HepG2 (cell line): ENCODE measurements around the gene BCL6B. TPM values are rescaled to one million over a fixed set of nuclear protein-coding genes. Genes with fewer than 3 reads are reported as not detected.

Experiments used
- ARID2 ChIP-seq: sonication (generic); formaldehyde crosslinking; IDR thresholded peaks from 2 replicates; pipeline ENCODE4 v1.8.1; 2022; ENCODE audit warnings: mild to moderate bottlenecking, missing genetic modification reagents, borderline replicate concordance
- ARNT2 ChIP-seq: sonication (generic); formaldehyde crosslinking; IDR thresholded peaks from 2 replicates; pipeline ENCODE4 v1.8.0; 2022; ENCODE audit warnings: mild to moderate bottlenecking, low read depth, missing genetic modification reagents, moderate library complexity
- CREM ChIP-seq, 2 experiments: sonication (generic) in 1 of 2; formaldehyde crosslinking in 1 of 2; IDR thresholded peaks; 2 replicates each; pipeline versions ENCODE4 v1.4.0 to v1.6.1; 2016 to 2020; ENCODE audit warnings: antibody characterized with exemption in 1 of 2, mild to moderate bottlenecking in 1 of 2, missing genetic modification reagents in 1 of 2
- EEA1 ChIP-seq: sonication (generic); formaldehyde crosslinking; IDR thresholded peaks from 2 replicates; pipeline ENCODE4 v1.5.1; 2020; ENCODE audit warnings: mild to moderate bottlenecking, missing genetic modification reagents, borderline replicate concordance
- ELK4 ChIP-seq: sonication (generic); formaldehyde crosslinking; IDR thresholded peaks from 2 replicates; pipeline ENCODE4 v1.9.0; 2021; ENCODE audit warnings: missing genetic modification reagents, borderline replicate concordance
- GABPA ChIP-seq, 2 experiments: IDR thresholded peaks; 2 replicates each; pipeline ENCODE4 v1.6.1; 2011 to 2016; ENCODE audit warnings: low read depth in 2 of 2, low read length in 1 of 2, missing biosample characterization in 1 of 2, missing genetic modification characterization in 1 of 2
- GATAD1 ChIP-seq: IDR thresholded peaks from 2 replicates; pipeline ENCODE4 v1.6.1; 2016; ENCODE audit warnings: missing genetic modification reagents, missing compliant biosample characterization
- HOXA3 ChIP-seq: sonication (generic); formaldehyde crosslinking; IDR thresholded peaks from 2 replicates; pipeline ENCODE4 v1.5.0; 2020; ENCODE audit warnings: missing genetic modification reagents
- IRX3 ChIP-seq: sonication (generic); formaldehyde crosslinking; IDR thresholded peaks from 2 replicates; pipeline ENCODE4 v1.8.1; 2023; ENCODE audit warnings: mild to moderate bottlenecking, low read depth, missing genetic modification reagents, borderline replicate concordance
- POLR2AphosphoS2 ChIP-seq: IDR thresholded peaks from 2 replicates; pipeline ENCODE4 v1.6.1; 2011; ENCODE audit warnings: low read depth, low read length, improper control_type of control experiment
- PRDM10 ChIP-seq: sonication (generic); formaldehyde crosslinking; IDR thresholded peaks from 2 replicates; pipeline ENCODE4 v1.4.0; 2020; ENCODE audit warnings: low read depth, missing genetic modification reagents
- SCMH1 ChIP-seq: sonication (generic); formaldehyde crosslinking; IDR thresholded peaks from 2 replicates; pipeline ENCODE4 v1.9.0; 2021; ENCODE audit warnings: missing genetic modification reagents, mild to moderate bottlenecking, borderline replicate concordance
- SMARCC2 ChIP-seq: fragments of 450-650 bp; IDR thresholded peaks from 2 replicates; pipeline ENCODE4 v1.6.1; 2017; ENCODE audit warnings: antibody characterized with exemption, mild to moderate bottlenecking
- THAP11 ChIP-seq: IDR thresholded peaks from 2 replicates; pipeline ENCODE4 v1.6.1; 2016; ENCODE audit warnings: missing biosample characterization, missing genetic modification reagents
- XBP1 ChIP-seq: sonication (generic); formaldehyde crosslinking; IDR thresholded peaks from 2 replicates; pipeline ENCODE4 v1.5.0; 2020; ENCODE audit warnings: missing genetic modification reagents
- ZC3H4 ChIP-seq: sonication (generic); formaldehyde crosslinking; IDR thresholded peaks from 2 replicates; pipeline ENCODE4 v1.4.0; 2020; ENCODE audit warnings: missing genetic modification reagents, borderline replicate concordance
- ZFX ChIP-seq: sonication (generic); formaldehyde crosslinking; IDR thresholded peaks from 2 replicates; pipeline ENCODE4 v1.4.0; 2020; ENCODE audit warnings: mild to moderate bottlenecking, low read depth, missing genetic modification reagents, moderate library complexity
- ZMAT3 ChIP-seq: sonication (generic); formaldehyde crosslinking; conservative IDR thresholded peaks from 2 replicates; pipeline ENCODE4 v1.7.0; 2021; ENCODE audit warnings: missing genetic modification reagents
- ZNF12 ChIP-seq: sonication (generic); formaldehyde crosslinking; IDR thresholded peaks from 2 replicates; pipeline ENCODE4 v1.5.0; 2020; ENCODE audit warnings: missing genetic modification reagents
- ZNF143 ChIP-seq: sonication (generic); formaldehyde crosslinking; IDR thresholded peaks from 2 replicates; pipeline ENCODE4 v1.4.0; 2020; ENCODE audit warnings: missing genetic modification reagents
- ZNF563 ChIP-seq: sonication (generic); formaldehyde crosslinking; IDR thresholded peaks from 2 replicates; pipeline ENCODE4 v1.8.0; 2022; ENCODE audit warnings: mild to moderate bottlenecking, moderate library complexity, missing genetic modification reagents
- ZNF678 ChIP-seq: sonication (generic); formaldehyde crosslinking; IDR thresholded peaks from 2 replicates; pipeline ENCODE4 v1.4.0; 2020; ENCODE audit warnings: mild to moderate bottlenecking, missing genetic modification reagents
- ZNF724P ChIP-seq: sonication (generic); formaldehyde crosslinking; IDR thresholded peaks from 2 replicates; pipeline ENCODE4 v1.8.0; 2022; ENCODE audit warnings: missing genetic modification reagents, borderline replicate concordance
- ZNF850 ChIP-seq: sonication (generic); formaldehyde crosslinking; conservative IDR thresholded peaks from 2 replicates; pipeline ENCODE4 v1.9.0; 2021; ENCODE audit warnings: mild to moderate bottlenecking, missing genetic modification reagents
- ZNF879 ChIP-seq: sonication (generic); formaldehyde crosslinking; IDR thresholded peaks from 2 replicates; pipeline ENCODE4 v1.8.1; 2023; ENCODE audit warnings: missing genetic modification reagents
- polyA plus RNA-seq, 8 experiments: library from polyadenylated mRNA; depleted of rRNA in 3 of 8; stranded (reverse) in 7 of 8; unstranded in 1 of 8; fragments of >200 nt; fragmentation: Illumina TruSeq in 4 of 8; extraction: Trizol in 4 of 8; gene quantifications; 2 replicates each; pipeline versions ENCODE4 v1.2.1 to v1.2.3, GENCODE V29; 2011 to 2016; ENCODE audit warnings: low read depth in 4 of 8, missing spikeins in 1 of 8, mixed read lengths in 1 of 8; ENCODE audit not compliant: insufficient read depth in 1 of 8
- total RNA-seq, 5 experiments: library from RNA; depleted of rRNA; stranded (reverse); fragments of >200 nt; fragmentation: Illumina TruSeq; extraction: Trizol; gene quantifications; 2 replicates each; pipeline ENCODE4 v1.2.3, GENCODE V29; 2016; ENCODE audit warnings: low read depth in 1 of 5
- TF ChIP-seq, protein P1 (sequence below): sonication (generic); formaldehyde crosslinking; IDR thresholded peaks from 2 replicates; pipeline ENCODE4 v1.5.0; 2020; ENCODE audit warnings: missing genetic modification reagents

BCL6B gene
- total and polyA plus RNA-seq, 2 of the 13 experiments (the other 11 are each of a cell fraction or from before 2014, with no cell fraction given), result not detected

DNA sequence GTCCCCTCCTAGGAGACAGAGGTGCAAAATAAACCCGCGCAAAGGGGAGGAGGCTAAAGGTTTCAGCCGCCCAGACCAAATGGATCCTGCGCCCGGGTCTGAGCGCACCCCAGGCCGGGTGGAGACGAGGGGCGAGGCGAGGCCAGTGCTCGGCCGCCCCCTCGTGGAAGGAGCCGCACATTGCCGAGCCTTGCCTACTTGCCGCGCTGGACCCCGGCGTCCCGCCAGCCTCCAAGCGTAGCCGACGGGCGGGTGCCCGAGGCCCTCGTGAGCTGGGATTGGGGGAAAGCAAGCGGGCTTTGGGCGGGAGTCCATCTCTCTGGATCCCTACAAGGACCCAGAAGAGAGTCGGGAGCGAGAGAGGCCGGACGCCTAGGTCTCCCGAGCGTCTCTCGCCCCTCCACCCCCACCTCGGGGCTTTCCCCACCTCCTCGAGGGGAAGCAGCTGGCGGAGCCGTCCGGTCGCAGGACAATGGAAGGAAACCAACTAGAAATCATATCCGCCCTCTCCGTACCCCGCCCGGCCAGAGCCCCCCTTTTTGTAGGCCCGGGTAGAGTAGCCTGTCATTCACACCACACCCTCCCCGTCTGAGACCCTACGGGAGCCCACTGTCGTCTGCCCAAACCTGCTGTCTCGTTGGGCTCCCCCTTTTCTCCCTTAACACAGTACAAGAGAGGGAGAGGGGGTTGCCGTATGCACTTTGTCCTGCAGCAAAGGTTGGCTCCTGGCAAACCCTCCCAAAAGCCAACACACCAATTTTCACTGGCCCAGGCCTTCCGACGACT, 664 bp upstream of the BCL6B start (continued):
- TF ChIP-seq ZNF724P (CRISPR knock-in tag), result 0 out of 2 replicates have a peak, but pooled peaks have one; percentile 52
- 0 out of 2 replicates have a peak, but pooled peaks have one; percentile 43 for TF ChIP-seq THAP11
- TF ChIP-seq, protein P1, sequence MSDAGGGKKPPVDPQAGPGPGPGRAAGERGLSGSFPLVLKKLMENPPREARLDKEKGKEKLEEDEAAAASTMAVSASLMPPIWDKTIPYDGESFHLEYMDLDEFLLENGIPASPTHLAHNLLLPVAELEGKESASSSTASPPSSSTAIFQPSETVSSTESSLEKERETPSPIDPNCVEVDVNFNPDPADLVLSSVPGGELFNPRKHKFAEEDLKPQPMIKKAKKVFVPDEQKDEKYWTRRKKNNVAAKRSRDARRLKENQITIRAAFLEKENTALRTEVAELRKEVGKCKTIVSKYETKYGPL (CRISPR knock-in tag), result no peak
- peak; percentile 64 for TF ChIP-seq ZFX
- no peak for TF ChIP-seq ARNT2 (CRISPR knock-in tag)
- peak; percentile 84; the same call in 1 of the 2 replicates for TF ChIP-seq ZMAT3
- no peak for TF ChIP-seq ZNF678 (CRISPR knock-in tag)
- TF ChIP-seq ZNF143 (CRISPR knock-in tag), result no peak
- TF ChIP-seq ARID2 (CRISPR knock-in tag), result no peak
- no peak for TF ChIP-seq ELK4 (CRISPR knock-in tag)
- no peak for TF ChIP-seq ZNF563 (CRISPR knock-in tag)
- TF ChIP-seq SMARCC2, result no peak
- no peak for TF ChIP-seq ZNF850 (CRISPR knock-in tag)
- no peak for TF ChIP-seq CREM (IDR thresholded peaks at IDR 0.05)
- no peak for TF ChIP-seq CREM (CRISPR knock-in tag; IDR thresholded peaks at IDR 0.05)
- TF ChIP-seq GABPA (IDR thresholded peaks at IDR 0.05; ENCODE audit: low read depth, low read length), result no peak
- no peak for TF ChIP-seq GABPA (CRISPR knock-in tag; IDR thresholded peaks at IDR 0.05; ENCODE audit: low read depth)
- no peak for TF ChIP-seq HOXA3 (CRISPR knock-in tag)
- no peak for TF ChIP-seq IRX3 (CRISPR knock-in tag)
- no peak for TF ChIP-seq ZC3H4
- no peak for TF ChIP-seq XBP1 (CRISPR knock-in tag)
- no peak for TF ChIP-seq SCMH1 (CRISPR knock-in tag)
- TF ChIP-seq GATAD1, result peak; percentile 54
- no peak for TF ChIP-seq ZNF879 (CRISPR knock-in tag)
- no peak for TF ChIP-seq POLR2AphosphoS2
- TF ChIP-seq PRDM10, result peak; percentile 30; the same call in 1 of the 2 replicates
- TF ChIP-seq EEA1 (CRISPR knock-in tag), result no peak
- TF ChIP-seq ZNF12, result no peak
